ENCODE results near the gene FAM170B. TPM values are rescaled to one million over a fixed set of nuclear protein-coding genes. Genes with fewer than 3 reads are reported as not detected.

Gene FAM170B
- total and polyA plus RNA-seq, 7 donors = not detected

DNA sequence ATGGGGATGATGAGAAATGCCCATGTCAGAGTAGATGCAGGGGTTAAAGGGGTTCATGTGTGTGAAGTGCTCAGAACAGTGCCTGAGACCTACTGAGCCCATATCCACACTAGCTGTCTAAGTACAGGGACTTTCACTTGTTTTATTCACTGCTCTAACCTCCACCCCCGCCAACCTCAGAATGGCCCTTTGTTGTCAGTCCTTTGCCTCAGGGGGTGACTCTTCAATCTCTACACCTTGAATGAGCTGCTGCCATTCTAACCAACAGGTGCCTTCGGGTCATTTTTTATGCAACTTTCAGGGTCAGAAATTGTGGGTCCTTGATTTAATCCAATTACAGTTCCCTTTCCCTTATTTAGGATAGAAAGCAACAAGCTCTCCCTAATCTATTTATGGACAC, 44.7 kb downstream of the FAM170B start:
- 86 to 88% methylated on average over 2 of the region's 2 CpGs for WGBS, 2 donors
- H3K27ac ChIP-seq = peak overlapping the region in 2 of 4 donors; percentile 46

DNA sequence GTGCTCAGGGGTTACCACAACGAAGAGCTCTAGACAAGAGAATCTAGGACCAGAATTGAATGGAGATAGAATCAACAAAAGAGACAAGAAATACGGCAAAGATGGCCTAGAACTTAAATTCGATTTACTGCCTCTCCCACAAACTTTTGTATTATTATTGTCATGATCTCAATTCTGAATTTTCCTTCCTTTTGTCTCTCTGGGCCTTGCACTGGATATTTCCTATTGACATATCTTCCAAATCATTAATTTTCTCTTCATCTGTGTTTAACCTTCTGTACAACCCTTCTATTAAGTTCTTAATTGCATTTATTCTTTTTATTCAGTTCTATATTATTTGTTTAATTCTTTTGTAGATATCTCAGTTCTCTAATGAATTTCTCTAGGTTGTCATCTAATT, 46.9 kb downstream of the FAM170B start:
- H3K27ac ChIP-seq = no peak overlapping the region
- H3K9me3 ChIP-seq = peaks cover 0 to 5% (median 3%) of the 10 kb centered on the region in 4 donors
- no peak for DNase-seq
- TF ChIP-seq, protein P1, sequence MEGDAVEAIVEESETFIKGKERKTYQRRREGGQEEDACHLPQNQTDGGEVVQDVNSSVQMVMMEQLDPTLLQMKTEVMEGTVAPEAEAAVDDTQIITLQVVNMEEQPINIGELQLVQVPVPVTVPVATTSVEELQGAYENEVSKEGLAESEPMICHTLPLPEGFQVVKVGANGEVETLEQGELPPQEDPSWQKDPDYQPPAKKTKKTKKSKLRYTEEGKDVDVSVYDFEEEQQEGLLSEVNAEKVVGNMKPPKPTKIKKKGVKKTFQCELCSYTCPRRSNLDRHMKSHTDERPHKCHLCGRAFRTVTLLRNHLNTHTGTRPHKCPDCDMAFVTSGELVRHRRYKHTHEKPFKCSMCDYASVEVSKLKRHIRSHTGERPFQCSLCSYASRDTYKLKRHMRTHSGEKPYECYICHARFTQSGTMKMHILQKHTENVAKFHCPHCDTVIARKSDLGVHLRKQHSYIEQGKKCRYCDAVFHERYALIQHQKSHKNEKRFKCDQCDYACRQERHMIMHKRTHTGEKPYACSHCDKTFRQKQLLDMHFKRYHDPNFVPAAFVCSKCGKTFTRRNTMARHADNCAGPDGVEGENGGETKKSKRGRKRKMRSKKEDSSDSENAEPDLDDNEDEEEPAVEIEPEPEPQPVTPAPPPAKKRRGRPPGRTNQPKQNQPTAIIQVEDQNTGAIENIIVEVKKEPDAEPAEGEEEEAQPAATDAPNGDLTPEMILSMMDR (IDR thresholded peaks at IDR 0.05) = no peak
- TF ChIP-seq POLR2AphosphoS5 (IDR thresholded peaks at IDR 0.05) (no peak), EP300 (IDR thresholded peaks at IDR 0.05) (no peak), POLR2A (IDR thresholded peaks at IDR 0.05) (no peak)
- 89 to 91% methylated on average over 3 of the region's 3 CpGs for WGBS, 2 donors
- H3K36me3 ChIP-seq = peaks cover 0 to 6% (median 3%) of the 10 kb centered on the region in 4 donors
- no peak overlapping the region for H3K4me3 ChIP-seq
- intact Hi-C loops (cut with DNase I) = no loop called here
- H3K27me3 ChIP-seq = no peaks in the 10 kb centered on the region
- peaks cover 0 to 40% (median 36%) of the 10 kb centered on the region in 4 donors for H3K4me1 ChIP-seq

More for the DNA sequence above, 44.7 kb downstream of the FAM170B start:
- DNase-seq = no peak
- intact Hi-C loops (cut with DNase I) = no loop called here
- TF ChIP-seq POLR2AphosphoS5 (IDR thresholded peaks at IDR 0.05) (no peak), POLR2A (IDR thresholded peaks at IDR 0.05) (no peak)
- Histone ChIP-seq H3K4me3 (no peak overlapping the region), H3K27me3 (no peaks in the 10 kb centered on the region), H3K36me3 (peaks cover 0 to 6% (median 3%) of the 10 kb centered on the region in 4 donors), H3K9me3 (peaks cover 0 to 5% (median 3%) of the 10 kb centered on the region in 4 donors), H3K4me1 (peaks cover 0 to 20% (median 19%) of the 10 kb centered on the region in 4 donors)

DNA sequence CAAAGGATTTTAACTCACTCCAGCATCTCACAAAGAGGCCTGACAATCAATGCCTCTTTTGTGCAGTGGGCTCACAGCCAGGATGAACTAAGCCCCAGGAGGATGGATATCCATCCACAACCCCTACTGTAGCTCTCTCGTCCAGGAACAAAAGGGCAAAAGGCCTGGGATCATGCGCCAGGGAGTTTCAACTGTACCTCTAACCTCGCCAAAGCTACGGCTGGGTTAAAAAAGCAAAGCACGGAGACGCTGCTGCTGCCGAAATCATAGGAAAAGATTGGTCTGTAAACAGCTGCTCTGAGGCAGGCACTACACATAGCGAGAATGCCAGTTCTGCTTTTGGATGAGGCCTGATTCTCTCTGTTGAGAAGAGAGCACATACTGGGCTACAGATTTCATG, 50.6 kb downstream of the FAM170B start:
- TF ChIP-seq POLR2A (IDR thresholded peaks at IDR 0.05) (no peak), POLR2AphosphoS5 (IDR thresholded peaks at IDR 0.05) (peak in 1 of 4 donors; percentile 9), EP300 (IDR thresholded peaks at IDR 0.05) (no peak)
- TF ChIP-seq, protein P1 (IDR thresholded peaks at IDR 0.05) = no peak
- no peak overlapping the region for H3K4me3 ChIP-seq
- peaks cover 0 to 6% (median 3%) of the 10 kb centered on the region in 4 donors for H3K36me3 ChIP-seq
- H3K9me3 ChIP-seq = peaks cover 0 to 5% (median 3%) of the 10 kb centered on the region in 4 donors
- peak overlapping the region; percentile 5 to 68 (median 53) for H3K27ac ChIP-seq
- intact Hi-C loops (cut with DNase I) = no loop called here
- DNase-seq = no peak
- peaks cover 0 to 45% (median 37%) of the 10 kb centered on the region in 4 donors for H3K4me1 ChIP-seq
- 75 to 77% methylated on average over 8 of the region's 8 CpGs for WGBS, 2 donors
- no peaks in the 10 kb centered on the region for H3K27me3 ChIP-seq

DNA sequence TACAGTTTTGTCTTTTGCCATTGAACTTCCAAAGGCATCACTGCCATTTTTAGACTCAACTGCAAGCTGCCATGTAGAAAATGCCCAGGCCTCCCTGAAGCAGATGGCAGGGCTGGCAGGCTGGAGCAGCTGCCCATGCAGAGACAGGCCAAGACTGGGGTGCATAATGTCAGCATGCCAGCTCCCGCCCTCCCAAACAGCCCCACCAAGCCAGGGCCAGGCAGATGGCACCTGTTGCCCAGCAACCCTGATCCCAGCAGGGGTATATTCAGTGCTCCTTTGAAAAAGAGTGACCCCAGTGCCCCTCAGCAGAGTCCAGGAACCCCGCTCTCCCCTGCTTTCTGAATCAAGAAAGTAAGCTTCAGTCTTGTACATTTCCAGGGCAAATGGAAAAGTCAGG, 51.1 kb downstream of the FAM170B start:
- peaks cover 0 to 45% (median 37%) of the 10 kb centered on the region in 4 donors for H3K4me1 ChIP-seq
- peaks cover 0 to 5% (median 3%) of the 10 kb centered on the region in 4 donors for H3K9me3 ChIP-seq
- peaks cover 0 to 6% (median 3%) of the 10 kb centered on the region in 4 donors for H3K36me3 ChIP-seq
- H3K27ac ChIP-seq = peak overlapping the region in 3 of 4 donors; percentile 41 to 68 (median 65)
- 76 to 94% methylated on average over 2 of the region's 2 CpGs for WGBS, 2 donors
- DNase-seq = no peak
- H3K27me3 ChIP-seq = no peaks in the 10 kb centered on the region
- TF ChIP-seq POLR2AphosphoS5 (IDR thresholded peaks at IDR 0.05) = peak in 1 of 4 donors; percentile 31
- TF ChIP-seq POLR2A (IDR thresholded peaks at IDR 0.05) = no peak
- TF ChIP-seq, protein P1 (IDR thresholded peaks at IDR 0.05) = no peak
- TF ChIP-seq EP300 (IDR thresholded peaks at IDR 0.05) = no peak
- intact Hi-C loops (cut with DNase I) = no loop called here
- no peak overlapping the region for H3K4me3 ChIP-seq

DNA sequence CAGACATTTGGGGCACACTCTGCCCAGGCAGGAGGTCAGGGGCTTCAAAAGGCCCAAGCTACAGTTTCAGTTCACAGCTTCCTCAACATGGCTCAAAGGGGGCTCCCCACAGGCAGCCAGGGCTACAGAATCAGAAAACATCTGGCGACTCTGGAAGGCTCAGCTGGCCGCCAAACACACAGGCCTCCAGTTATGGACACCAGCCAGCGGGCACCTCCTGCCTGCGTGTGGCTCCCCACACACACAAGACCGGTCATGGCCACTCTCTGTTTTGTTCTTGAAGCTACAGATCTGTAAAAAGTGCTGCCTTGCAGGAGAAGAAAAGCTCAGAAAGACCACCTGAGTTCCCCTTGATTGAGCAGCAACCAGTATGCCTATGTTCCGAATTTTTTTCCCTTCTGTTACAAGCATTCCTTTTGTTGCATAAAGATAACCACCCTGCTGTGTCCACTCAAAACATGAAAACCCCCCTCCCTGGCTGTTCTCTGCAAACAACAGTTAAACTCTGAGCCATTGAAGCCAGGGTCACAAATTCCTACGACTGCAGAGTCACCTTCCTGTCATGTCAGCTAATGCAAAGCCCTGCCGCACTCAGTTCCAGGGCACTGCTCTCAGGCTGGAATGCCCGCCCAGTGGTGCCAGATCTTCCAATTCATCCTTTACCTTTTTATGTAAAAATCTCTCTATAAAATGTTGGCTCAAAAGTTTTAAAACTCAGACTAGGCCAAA, 52.1 kb downstream of the FAM170B start:
- 50 to 65% methylated on average over 9 of the region's 9 CpGs for WGBS, 2 donors
- peaks cover 0 to 6% (median 3%) of the 10 kb centered on the region in 4 donors for H3K36me3 ChIP-seq
- DNase-seq = no peak
- H3K27ac ChIP-seq = peak overlapping the region in 2 of 4 donors; percentile 65 to 68
- H3K4me1 ChIP-seq = peaks cover 0 to 45% (median 37%) of the 10 kb centered on the region in 4 donors
- peaks cover 0 to 2% (median 1%) of the 10 kb centered on the region in 4 donors for H3K9me3 ChIP-seq
- no peaks in the 10 kb centered on the region for H3K27me3 ChIP-seq
- H3K4me3 ChIP-seq = no peak overlapping the region
- TF ChIP-seq, protein P1 (IDR thresholded peaks at IDR 0.05) = no peak
- TF ChIP-seq POLR2AphosphoS5 (IDR thresholded peaks at IDR 0.05) (no peak), POLR2A (IDR thresholded peaks at IDR 0.05) (no peak), EP300 (IDR thresholded peaks at IDR 0.05) (no peak)
- intact Hi-C loops (cut with DNase I) = no loop called here

All from sigmoid colon (tissue), 7 donors.